ENCODE data around the gene GYPC.

The GYPC gene

GRCh38 chr2:126732682-126733245 lies 76.8 kb downstream of the GYPC start:
- no peak for DNase-seq (ENCODE audit: low read depth)

- no peak for DNase-seq (ENCODE audit: low read depth)
Measured at GRCh38 chr2:126733795-126734194, 77.8 kb downstream of the GYPC start.

GRCh38 chr2:126736133-126736874 lies 80.3 kb downstream of the GYPC start:
- DNase-seq (ENCODE audit: low read depth) = no peak

GRCh38 chr2:126739141-126739540 lies 83.2 kb downstream of the GYPC start:
- DNase-seq (ENCODE audit: low read depth) = no peak

GRCh38 chr2:126744640-126745039 lies 88.7 kb downstream of the GYPC start:
- no peak for DNase-seq (ENCODE audit: low read depth)

Data from HS-5 (cell line).